Activated gamma-delta T cell treated with anti-CD3 and anti-CD28 coated beads, Interleukin-2, amount 50 U/mL, for 16 hours (primary cell): ENCODE results near the gene BCL2L11.
"Not testable (repeated sequence)": the region's sequence is repeated elsewhere in the genome, so short reads cannot be mapped to it uniquely, and the experiment has no call there.

Experiments
- DNase-seq: peaks from one replicate; pipeline ENCODE4 v3.0.0-alpha.2; 2020; ENCODE audit warnings: low read depth

The BCL2L11 gene, protein sequence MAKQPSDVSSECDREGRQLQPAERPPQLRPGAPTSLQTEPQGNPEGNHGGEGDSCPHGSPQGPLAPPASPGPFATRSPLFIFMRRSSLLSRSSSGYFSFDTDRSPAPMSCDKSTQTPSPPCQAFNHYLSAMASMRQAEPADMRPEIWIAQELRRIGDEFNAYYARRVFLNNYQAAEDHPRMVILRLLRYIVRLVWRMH

GRCh38 chr2:111120253-111121027 lies at the start of gene BCL2L11:
BCL2L11 (plus strand) TSS chr2:111120914; CDS start chr2:111123746, 2,832 bp downstream.
- DNase-seq, result peak; percentile 83

- no peak for DNase-seq
Measured at GRCh38 chr2:111071600-111072171, 49.0 kb upstream of the BCL2L11 start.

DNA sequence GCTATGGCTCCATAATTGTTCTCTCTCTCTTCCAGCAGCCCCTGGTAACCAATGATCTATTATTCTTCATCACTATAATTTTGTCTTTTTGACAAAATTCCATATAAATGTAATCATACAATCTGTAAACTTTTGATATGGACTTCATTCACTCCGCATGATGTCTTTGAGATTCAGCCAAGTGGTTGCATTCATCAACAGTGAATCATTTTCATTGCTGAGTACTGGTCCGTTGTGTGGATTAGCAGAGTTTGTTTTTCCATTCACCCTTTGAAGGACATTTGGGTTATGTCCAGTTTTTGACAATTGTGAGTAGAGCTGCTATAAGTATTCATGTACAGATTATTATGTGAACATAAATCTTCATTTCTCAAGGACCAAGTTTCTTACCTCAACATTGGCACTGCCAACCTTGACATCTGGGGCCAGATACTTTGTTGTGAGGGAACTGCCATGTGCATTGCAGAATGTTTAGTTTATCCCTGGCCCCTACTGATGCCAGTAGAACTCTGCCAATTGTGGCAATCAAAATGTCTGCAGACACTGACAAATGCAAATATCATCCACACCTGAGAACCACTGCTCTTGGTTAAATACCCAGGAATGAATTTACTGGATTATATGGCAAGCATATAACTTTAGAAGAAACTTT lies 48.4 kb upstream of the BCL2L11 start:
- DNase-seq, result no peak

- not testable (repeated sequence) for DNase-seq
Measured at GRCh38 chr2:111082659-111083058, 38.1 kb upstream of the BCL2L11 start.

- no peak for DNase-seq
Measured at GRCh38 chr2:111091811-111092211, 28.9 kb upstream of the BCL2L11 start.

- DNase-seq, result no peak
Measured at GRCh38 chr2:111094691-111095090, 26.0 kb upstream of the BCL2L11 start.

DNA sequence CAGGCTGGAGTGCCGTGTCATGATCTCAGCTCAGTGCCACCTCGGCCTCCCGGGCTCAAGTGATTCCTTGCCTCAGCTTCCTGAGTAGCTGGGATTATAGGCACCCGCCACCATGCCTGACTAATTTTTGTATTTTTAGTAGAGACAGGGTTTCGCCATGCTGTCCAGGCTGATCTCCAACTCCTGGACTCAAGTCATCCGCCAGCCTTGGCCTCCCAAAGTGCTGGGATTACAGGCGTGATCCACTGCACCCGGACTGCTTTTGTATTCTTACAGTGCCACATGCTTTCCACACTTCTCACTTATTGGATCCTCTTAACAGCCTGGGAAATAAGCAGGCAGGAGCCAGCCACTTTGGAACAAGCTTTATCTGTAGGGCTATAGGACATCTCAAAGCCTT lies 25.3 kb upstream of the BCL2L11 start:
- no peak for DNase-seq

GRCh38 chr2:111099402-111099801 lies 21.3 kb upstream of the BCL2L11 start:
- DNase-seq, result no peak

- no peak for DNase-seq
Measured at GRCh38 chr2:111100087-111100764, 20.5 kb upstream of the BCL2L11 start.

- DNase-seq, result no peak
Measured at GRCh38 chr2:111100765-111101162, 19.9 kb upstream of the BCL2L11 start.

GRCh38 chr2:111101592-111101991 lies 19.1 kb upstream of the BCL2L11 start:
- no peak for DNase-seq

GRCh38 chr2:111102216-111102615 lies 18.5 kb upstream of the BCL2L11 start:
- no peak for DNase-seq

- DNase-seq, result no peak
Measured at GRCh38 chr2:111105926-111106325, 14.8 kb upstream of the BCL2L11 start.

DNA sequence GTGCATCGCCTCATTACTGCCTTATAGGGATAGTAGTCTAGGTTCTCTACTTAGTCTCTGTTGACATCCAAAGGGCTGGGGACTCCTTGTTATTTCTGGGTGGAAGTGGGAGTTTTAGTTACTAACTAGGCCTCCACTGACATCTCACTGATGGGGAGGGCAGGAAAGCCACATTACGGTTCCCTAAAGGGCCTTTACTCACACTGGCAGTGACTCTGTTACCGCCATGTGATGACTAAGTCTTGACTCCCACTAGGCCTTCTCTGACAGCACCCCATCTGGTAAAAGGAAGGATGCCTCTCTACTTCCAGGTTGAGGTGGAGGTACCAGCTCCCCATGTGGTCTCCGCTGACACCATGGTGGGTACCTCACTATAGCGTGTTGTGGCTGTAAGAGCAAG lies 14.0 kb upstream of the BCL2L11 start:
- DNase-seq, result no peak

DNA sequence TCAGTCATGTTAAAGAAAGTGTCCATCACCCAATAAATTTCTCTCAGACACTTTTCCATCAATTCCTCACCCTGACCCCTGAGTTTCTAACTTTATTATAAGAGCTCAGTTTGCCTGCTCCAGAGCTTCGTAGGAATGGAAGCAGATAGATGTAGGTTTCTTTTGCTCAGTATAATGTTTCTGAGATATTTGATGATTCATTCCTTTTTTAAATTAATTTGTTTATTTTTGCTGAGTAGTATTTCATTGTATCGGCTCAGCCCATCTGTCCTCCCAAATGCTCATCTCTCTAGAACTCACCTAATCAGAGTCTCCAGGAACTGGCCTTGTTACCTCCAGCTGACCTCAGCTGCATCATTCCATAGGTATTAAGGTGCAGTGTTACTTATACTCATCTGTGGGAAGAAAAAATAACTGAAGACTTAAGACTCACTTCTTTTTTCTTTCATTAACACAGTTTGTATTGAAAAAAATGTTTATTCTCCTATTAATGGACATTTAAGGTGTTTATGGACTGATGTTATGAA lies 11.9 kb upstream of the BCL2L11 start:
- no peak for DNase-seq

DNA sequence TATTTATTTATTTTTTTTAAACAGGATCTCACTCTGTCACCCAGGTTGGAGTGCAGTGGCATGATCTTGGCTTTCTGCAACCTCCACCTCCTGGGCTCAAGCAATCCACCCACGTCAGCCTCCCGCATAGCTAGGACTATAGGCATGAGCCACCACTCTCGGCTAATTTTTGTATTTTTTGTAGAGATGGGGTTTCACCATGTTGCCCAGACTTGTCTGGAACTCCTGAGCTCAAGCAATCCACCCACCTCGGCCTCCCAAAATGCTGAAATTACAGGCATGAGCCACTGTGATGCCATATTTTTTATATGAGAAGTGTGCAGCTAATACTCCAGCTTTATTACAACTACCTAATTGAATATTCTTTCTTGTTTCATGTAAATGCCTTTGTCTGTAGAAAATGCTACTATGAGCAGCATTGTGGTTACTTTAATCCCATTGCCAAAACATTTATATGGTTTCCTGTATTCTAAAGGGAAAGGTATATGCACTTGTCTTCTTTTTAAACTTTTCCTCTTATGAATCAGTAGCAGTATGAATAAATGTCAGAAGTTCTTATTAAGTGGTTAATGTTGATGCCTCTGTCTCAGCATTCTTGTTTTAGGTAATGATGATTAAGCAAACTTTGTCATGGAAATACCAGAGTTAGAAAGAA lies 9.5 kb upstream of the BCL2L11 start:
- DNase-seq, result no peak

DNA sequence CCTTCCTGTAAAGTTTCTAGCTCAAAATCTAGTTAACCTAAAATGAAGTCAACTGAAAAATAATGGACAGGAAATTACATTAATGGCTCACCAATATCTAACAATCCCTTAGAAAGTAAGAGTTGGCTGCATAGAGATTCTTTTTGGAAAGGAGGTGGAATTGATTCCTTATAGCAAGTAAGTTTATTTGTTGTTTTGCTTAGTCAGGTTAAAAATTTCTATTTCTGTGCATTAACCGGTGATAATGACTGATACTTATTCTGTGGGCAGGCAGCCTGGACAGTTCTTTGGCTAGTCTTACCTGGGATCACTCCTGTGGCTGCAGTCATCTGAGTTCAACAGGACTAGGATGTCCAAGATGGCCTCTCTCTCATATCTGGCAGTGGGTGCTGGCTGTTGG lies 6.9 kb upstream of the BCL2L11 start:
- no peak for DNase-seq

GRCh38 chr2:111116011-111116746 lies 4.5 kb upstream of the BCL2L11 start:
- DNase-seq, result no peak

GRCh38 chr2:111116843-111117597 lies 3.7 kb upstream of the BCL2L11 start:
- peak; percentile 51 for DNase-seq
